Measurements from ENCODE around the gene ADGRL1. TPM values are rescaled to one million over a fixed set of nuclear protein-coding genes. Genes with fewer than 3 reads are reported as not detected.
A peak's percentile ranks its signal among the peaks of the same experiment; 100 is the strongest.
"Not testable (repeated sequence)": the region's sequence is repeated elsewhere in the genome, so short reads cannot be mapped to it uniquely, and the experiment has no call there.

The ADGRL1 gene
- polyA plus RNA-seq, 1 experiment, result 4.0 TPM

DNA sequence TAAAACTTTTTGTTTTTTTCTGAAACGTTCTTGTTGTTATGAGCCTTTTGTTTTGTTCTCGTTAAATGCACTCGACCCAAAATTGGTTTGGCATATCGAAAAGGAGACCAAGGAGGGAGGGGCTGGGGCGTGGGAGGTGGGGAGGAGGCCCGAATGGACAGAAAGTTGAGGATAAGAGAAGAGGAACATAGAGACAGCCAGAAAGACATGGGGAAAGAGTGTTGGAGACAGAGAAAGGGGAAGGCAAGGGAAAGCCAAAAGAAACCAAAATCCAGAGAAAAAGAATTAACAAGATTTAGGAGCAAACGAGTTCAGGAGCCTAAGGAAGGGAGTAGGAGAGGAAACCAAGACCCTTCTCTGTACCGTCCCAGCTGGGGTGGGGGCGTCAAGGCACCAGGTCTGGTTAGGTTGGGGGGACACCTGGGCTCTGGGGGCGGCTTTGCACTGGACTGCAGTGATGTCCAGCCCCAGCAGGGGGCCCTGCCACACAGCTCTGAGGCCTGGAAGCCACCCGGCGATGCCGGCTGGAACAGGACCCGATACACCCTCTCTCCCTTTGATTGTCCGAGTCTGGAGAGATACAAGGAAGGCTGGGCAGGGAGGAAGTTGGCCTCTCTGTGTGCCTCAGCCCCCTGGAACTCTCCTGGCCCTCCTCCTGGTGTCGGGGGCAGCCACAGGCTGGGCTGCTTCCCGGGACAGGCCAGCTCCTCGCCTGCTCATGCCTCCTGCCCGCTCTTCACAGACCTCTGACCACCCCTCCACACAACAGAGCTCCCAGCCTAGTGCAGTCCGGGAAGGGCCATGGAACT lies 58.0 kb downstream of the ADGRL1 start:
- no peaks in the 10 kb centered on the region for H3K27me3 ChIP-seq (ENCODE audit: control insufficient read depth, insufficient read depth, low read length)
- no peak overlapping the region for H3K4me3 ChIP-seq (ENCODE audit: low read depth, low read length)
- no peaks in the 10 kb centered on the region; the same call in 1 of the 2 replicates for H3K36me3 ChIP-seq (ENCODE audit: control insufficient read depth, insufficient read depth, low read length)
- no peak for DNase-seq (ENCODE audit: low read depth)
- TF ChIP-seq, protein P1, sequence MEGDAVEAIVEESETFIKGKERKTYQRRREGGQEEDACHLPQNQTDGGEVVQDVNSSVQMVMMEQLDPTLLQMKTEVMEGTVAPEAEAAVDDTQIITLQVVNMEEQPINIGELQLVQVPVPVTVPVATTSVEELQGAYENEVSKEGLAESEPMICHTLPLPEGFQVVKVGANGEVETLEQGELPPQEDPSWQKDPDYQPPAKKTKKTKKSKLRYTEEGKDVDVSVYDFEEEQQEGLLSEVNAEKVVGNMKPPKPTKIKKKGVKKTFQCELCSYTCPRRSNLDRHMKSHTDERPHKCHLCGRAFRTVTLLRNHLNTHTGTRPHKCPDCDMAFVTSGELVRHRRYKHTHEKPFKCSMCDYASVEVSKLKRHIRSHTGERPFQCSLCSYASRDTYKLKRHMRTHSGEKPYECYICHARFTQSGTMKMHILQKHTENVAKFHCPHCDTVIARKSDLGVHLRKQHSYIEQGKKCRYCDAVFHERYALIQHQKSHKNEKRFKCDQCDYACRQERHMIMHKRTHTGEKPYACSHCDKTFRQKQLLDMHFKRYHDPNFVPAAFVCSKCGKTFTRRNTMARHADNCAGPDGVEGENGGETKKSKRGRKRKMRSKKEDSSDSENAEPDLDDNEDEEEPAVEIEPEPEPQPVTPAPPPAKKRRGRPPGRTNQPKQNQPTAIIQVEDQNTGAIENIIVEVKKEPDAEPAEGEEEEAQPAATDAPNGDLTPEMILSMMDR (IDR thresholded peaks at IDR 0.05; ENCODE audit: insufficient read depth, low read depth, low read length), result peak; percentile 95
- CTCF ChIA-PET, result interaction anchor here (0.6 to 2.8 kb wide), 24 partner anchors 9 to 301 kb away, joined by 3 to 21 read pairs (median 4); partner anchors contain the start of genes ADGRE5 and ASF1B
- POLR2A ChIA-PET, result no interaction called here

DNA sequence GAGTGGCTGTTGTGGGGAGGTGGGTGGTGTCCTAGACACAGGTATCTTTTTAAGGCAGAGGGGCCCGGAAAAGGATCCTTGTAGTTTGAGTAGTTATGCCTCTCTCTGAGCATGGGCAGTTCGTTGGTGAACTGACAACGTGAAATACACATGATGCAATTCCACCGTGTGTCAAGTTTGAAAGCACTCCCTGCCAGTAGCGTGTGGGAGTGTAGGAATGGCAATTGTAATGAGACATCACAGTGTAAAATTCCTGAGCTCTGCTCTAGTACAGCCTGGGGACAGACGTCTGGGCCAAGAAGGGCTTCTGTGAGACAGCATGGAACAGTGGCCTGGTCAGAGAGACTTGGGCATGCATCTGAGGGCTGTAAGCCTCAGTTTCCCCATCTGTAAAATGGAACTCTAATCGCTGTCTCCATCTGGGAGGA lies 59.2 kb downstream of the ADGRL1 start:
- H3K27me3 ChIP-seq (ENCODE audit: control insufficient read depth, insufficient read depth, low read length), result no peaks in the 10 kb centered on the region
- POLR2A ChIA-PET, result no interaction called here
- H3K4me3 ChIP-seq (ENCODE audit: low read depth, low read length), result no peak overlapping the region
- TF ChIP-seq, protein P1 (IDR thresholded peaks at IDR 0.05; ENCODE audit: insufficient read depth, low read depth, low read length), result no peak
- DNase-seq (ENCODE audit: low read depth), result peak; percentile 74
- no peaks in the 10 kb centered on the region for H3K36me3 ChIP-seq (ENCODE audit: control insufficient read depth, insufficient read depth, low read length)
- CTCF ChIA-PET, result interaction anchor here (0.6 to 2.8 kb wide), 10 partner anchors 8 to 266 kb away, joined by 3 to 21 read pairs (median 9); partner anchors contain the start of gene ASF1B

DNA sequence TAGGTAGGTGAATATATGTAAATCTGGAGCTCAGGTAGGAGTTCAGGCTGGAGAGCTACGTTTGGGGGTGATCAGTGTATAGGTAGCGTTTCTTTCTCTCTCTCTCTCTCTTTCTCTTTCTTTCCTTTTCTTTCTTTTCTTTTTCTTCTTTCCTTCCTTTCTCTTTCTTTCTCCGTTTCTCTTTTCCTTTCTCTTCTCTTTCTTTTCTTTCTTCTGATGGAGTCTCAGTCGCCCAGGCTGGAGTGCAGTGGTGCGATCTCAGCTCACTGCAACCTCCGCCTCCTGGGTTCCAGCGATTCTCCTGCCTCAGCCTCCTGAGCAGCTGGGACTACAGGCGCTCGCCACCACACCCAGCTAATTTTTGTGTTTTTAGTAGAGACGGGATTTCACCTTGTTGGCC lies 59.8 kb downstream of the ADGRL1 start:
- POLR2A ChIA-PET; H3K27me3 ChIP-seq (ENCODE audit: control insufficient read depth, insufficient read depth, low read length); H3K36me3 ChIP-seq (ENCODE audit: control insufficient read depth, insufficient read depth, low read length); H3K4me3 ChIP-seq (ENCODE audit: low read depth, low read length); DNase-seq (ENCODE audit: low read depth): not testable (repeated sequence)
- CTCF ChIA-PET, result interaction anchor here (0.5 to 2.8 kb wide), 8 partner anchors 9 to 265 kb away, joined by 3 to 12 read pairs (median 4); partner anchors contain the start of gene ASF1B

DNA sequence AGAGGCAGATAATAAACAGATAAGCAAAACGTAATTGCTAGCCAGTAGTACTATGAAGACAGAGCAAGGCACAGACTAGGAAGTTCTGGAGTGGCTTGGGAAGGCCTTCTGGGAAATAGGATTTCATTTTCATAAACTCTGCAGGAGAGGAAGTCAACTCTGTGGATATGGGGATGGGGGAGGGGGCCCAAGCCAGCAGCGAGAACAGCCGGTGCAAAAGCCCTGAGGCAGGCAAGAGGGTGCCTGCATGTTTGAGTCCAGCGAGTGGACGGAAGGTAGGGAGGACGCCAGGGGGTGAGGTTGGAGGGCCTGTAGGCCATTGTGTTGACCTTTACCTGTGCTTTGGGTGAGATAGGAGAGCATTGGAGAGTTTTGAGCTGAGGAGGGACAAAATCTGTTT lies 60.6 kb downstream of the ADGRL1 start:
- no peak for DNase-seq (ENCODE audit: low read depth)
- no peak overlapping the region for H3K4me3 ChIP-seq (ENCODE audit: low read depth, low read length)
- TF ChIP-seq, protein P1 (IDR thresholded peaks at IDR 0.05; ENCODE audit: insufficient read depth, low read depth, low read length), result no peak
- ChIA-PET CTCF (interaction anchor here (0.5 to 2.7 kb wide), 5 partner anchors 9 to 264 kb away, joined by 3 to 12 read pairs (median 4); partner anchors contain the start of gene ASF1B), POLR2A (no interaction called here)
- H3K27me3 ChIP-seq (ENCODE audit: control insufficient read depth, insufficient read depth, low read length), result no peaks in the 10 kb centered on the region
- H3K36me3 ChIP-seq (ENCODE audit: control insufficient read depth, insufficient read depth, low read length), result no peaks in the 10 kb centered on the region

DNA sequence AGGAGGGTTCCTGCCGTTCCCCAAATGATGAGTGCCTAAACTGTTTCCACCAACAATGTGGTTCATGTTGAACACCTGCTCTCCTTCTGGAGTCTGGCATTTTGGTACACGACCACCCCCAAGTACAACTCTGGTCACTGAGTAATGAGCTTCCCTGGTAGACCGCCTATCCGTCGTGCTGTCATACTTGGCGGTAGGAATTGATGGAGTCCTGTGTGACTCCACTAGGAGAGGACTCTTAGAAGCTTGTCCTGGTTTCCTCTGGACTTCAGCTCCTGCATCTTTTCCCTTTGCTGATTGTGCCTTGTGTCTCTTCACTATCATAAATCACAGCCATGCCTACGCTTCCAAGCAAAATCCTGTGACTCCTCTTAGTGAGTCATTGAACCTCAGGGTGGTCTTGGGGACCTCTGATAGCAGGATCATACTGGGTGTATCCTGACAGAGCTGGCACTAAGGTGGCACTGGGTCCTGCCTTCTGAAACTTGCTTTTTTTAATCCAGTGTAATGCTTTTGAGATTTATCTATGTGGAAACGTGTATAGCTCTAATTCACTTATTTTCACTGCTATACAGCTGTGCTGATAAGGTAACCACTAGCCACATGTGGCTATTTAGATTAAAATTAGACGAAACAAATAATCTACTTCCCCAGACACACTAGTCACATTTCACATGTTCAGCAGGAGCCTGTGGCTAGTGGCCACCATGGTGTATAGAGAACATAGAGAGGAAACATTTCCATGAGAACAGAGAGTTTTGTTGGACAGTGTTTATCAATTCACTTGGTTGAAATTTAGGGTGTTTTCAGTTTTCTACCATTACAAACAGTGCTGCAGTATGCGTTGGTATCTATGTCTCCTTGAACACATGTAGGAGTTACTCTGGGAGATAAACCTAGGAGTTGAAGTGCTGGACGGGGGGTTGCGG lies 63.4 kb downstream of the ADGRL1 start:
- no peak for DNase-seq (ENCODE audit: low read depth)
- H3K27me3 ChIP-seq (ENCODE audit: control insufficient read depth, insufficient read depth, low read length), result no peaks in the 10 kb centered on the region
- TF ChIP-seq, protein P1 (IDR thresholded peaks at IDR 0.05; ENCODE audit: insufficient read depth, low read depth, low read length), result no peak
- no peak overlapping the region for H3K4me3 ChIP-seq (ENCODE audit: low read depth, low read length)
- H3K36me3 ChIP-seq (ENCODE audit: control insufficient read depth, insufficient read depth, low read length), result no peaks in the 10 kb centered on the region
- ChIA-PET CTCF (interaction anchor here (0.9 to 1.6 kb wide), 3 partner anchors 12 to 206 kb away, joined by 3 to 7 read pairs (median 3); no protein-coding TSS in a partner anchor), POLR2A (no interaction called here)
